ENCODE data around the gene DENND1A. TPM values are rescaled to one million over a fixed set of nuclear protein-coding genes. Genes with fewer than 3 reads are reported as not detected.

DENND1A gene
- total RNA-seq, 1 experiment from 2014 or later = 19.7 TPM

DNA sequence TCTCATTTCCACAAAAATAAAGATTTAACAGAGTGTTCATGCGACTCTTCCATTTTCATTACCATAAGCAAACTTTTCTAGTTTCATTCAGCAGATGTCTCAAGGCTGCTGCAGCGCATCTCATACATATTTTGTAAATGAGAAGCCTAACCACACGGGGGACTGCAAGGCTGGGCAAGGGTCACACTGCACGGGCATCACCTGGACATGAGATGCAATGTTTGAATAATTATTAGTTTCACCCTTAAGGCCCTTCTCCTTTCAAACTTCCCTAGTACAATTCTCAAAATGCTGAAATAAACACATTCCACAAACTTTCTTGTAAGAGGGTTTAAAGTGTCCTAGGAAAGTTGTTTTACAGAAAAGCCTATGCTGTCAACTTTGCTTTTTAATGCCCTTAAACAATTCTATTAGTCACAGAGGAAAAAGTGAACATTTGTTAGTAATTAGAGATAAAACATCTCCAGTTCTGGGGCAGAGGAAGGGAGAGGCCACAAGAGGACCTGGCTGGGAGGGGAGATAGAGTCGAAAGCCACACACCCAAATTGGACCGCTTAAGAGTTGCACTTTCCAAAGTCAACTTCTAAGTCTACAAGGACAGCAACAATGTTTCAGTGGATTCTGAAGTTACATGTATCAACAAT is 1.3 kb downstream of the DENND1A start:
- Histone ChIP-seq H3K36me3 (ENCODE audit: control insufficient read depth, insufficient read depth, low read length) (no peaks in the 10 kb centered on the region; the same call in 1 of the 2 replicates), H3K27me3 (ENCODE audit: control insufficient read depth, insufficient read depth, low read length) (no peaks in the 10 kb centered on the region), H3K27ac (ENCODE audit: low read length) (peak overlapping the region; percentile 66; the same call in 1 of the 2 replicates), H3K9me3 (ENCODE audit: control insufficient read depth, insufficient read depth, low read depth, low read length) (no peaks in the 10 kb centered on the region), H3K4me3 (ENCODE audit: low read depth in 2 of 2, low read length in 2 of 2) (peak overlapping the region; percentile 64), H3K4me1 (ENCODE audit: control insufficient read depth, insufficient read depth, low read length) (peaks cover 11% of the 10 kb centered on the region)
- ATAC-seq (no peak), DNase-seq (ENCODE audit: low read depth, low spot score) (no peak)
- CTCF ChIA-PET = no interaction called here
- in situ Hi-C loops (cut with HindIII; ENCODE audit: low pct_unique_long_range_greater_than_20kb, low sequenced_read_pairs) = no loop called here
- no TSS peak for BruUV-seq (replicated peaks)
- intact Hi-C loops (cut with micrococcal nuclease; ENCODE audit: unreplicated experiment) = no loop called here
- no peak for TF ChIP-seq POLR2AphosphoS5 (IDR thresholded peaks at IDR 0.05; ENCODE audit: low read depth, low read length)
- TF ChIP-seq, protein P1, sequence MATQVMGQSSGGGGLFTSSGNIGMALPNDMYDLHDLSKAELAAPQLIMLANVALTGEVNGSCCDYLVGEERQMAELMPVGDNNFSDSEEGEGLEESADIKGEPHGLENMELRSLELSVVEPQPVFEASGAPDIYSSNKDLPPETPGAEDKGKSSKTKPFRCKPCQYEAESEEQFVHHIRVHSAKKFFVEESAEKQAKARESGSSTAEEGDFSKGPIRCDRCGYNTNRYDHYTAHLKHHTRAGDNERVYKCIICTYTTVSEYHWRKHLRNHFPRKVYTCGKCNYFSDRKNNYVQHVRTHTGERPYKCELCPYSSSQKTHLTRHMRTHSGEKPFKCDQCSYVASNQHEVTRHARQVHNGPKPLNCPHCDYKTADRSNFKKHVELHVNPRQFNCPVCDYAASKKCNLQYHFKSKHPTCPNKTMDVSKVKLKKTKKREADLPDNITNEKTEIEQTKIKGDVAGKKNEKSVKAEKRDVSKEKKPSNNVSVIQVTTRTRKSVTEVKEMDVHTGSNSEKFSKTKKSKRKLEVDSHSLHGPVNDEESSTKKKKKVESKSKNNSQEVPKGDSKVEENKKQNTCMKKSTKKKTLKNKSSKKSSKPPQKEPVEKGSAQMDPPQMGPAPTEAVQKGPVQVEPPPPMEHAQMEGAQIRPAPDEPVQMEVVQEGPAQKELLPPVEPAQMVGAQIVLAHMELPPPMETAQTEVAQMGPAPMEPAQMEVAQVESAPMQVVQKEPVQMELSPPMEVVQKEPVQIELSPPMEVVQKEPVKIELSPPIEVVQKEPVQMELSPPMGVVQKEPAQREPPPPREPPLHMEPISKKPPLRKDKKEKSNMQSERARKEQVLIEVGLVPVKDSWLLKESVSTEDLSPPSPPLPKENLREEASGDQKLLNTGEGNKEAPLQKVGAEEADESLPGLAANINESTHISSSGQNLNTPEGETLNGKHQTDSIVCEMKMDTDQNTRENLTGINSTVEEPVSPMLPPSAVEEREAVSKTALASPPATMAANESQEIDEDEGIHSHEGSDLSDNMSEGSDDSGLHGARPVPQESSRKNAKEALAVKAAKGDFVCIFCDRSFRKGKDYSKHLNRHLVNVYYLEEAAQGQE (IDR thresholded peaks at IDR 0.05; ENCODE audit: insufficient read depth in 1 of 2, low read depth in 2 of 2, low read length in 1 of 2) = no peak
- TF ChIP-seq SIN3A (IDR thresholded peaks at IDR 0.05; ENCODE audit: borderline replicate concordance, insufficient read depth, low read depth, low read length) = no peak
- TF ChIP-seq, protein P2, sequence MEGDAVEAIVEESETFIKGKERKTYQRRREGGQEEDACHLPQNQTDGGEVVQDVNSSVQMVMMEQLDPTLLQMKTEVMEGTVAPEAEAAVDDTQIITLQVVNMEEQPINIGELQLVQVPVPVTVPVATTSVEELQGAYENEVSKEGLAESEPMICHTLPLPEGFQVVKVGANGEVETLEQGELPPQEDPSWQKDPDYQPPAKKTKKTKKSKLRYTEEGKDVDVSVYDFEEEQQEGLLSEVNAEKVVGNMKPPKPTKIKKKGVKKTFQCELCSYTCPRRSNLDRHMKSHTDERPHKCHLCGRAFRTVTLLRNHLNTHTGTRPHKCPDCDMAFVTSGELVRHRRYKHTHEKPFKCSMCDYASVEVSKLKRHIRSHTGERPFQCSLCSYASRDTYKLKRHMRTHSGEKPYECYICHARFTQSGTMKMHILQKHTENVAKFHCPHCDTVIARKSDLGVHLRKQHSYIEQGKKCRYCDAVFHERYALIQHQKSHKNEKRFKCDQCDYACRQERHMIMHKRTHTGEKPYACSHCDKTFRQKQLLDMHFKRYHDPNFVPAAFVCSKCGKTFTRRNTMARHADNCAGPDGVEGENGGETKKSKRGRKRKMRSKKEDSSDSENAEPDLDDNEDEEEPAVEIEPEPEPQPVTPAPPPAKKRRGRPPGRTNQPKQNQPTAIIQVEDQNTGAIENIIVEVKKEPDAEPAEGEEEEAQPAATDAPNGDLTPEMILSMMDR (IDR thresholded peaks at IDR 0.05) = no peak
- TF ChIP-seq TCF7L2 (IDR thresholded peaks at IDR 0.05; ENCODE audit: low read depth, low read length) = no peak
- POLR2A ChIA-PET = interaction anchor here (0.5 to 0.6 kb wide), 2 partner anchors 203 to 463 kb away, joined by 3 to 13 read pairs; no protein-coding TSS in a partner anchor

DNA sequence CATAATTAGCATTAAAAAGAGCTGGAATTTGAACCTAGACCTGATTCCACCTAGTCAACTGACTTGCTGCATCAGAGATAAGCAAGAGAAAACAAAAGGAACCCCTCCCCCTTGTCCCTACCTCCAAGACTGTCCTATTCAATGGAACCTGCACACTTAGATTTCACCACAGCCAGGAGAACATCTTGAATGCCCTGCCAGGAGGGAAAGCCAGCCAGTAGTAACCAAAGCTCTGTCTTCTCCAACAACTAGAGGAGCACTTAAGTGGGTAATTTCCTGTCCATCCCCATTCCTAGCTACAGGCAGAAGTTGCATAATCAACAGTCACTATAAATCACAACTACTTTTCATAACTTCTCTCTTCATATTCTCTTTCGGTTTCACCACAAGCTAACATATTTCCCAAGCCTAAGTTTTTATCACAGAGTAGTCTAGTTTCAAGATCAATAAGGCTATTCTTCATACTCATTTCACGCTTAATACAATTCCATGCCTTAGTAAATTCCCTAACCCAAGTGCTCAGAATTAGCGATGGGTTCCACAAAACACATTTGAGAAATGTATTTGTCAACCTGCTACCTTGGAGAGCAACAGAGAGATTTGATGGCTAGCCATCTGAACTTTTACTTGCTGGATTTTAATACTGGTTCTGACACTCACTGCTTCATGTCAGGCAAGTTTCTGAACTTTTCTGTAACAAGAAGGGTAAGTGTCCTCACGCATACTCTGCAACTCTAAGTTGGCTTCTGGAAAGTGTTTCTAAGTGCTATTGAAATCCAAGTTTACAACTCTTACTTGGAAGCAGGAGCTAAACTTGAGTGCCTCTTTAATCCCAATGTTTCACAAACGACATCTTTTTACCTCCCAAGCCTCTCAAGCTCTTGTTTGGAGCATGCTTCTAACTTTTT is 2.0 kb downstream of the DENND1A start:
- BruUV-seq (replicated peaks) = TSS peak; percentile 62
- Histone ChIP-seq H3K4me1 (ENCODE audit: control insufficient read depth, insufficient read depth, low read length) (peaks cover 8% of the 10 kb centered on the region), H3K4me3 (ENCODE audit: low read depth in 2 of 2, low read length in 2 of 2) (peak overlapping the region in 1 of 2 experiments; percentile 64; a peak in 1 of 4 replicates)

More for the DNA sequence above, 2.0 kb downstream of the DENND1A start:
- no peak overlapping the region for H3K27ac ChIP-seq (ENCODE audit: low read length)
- ChIA-PET CTCF (no interaction called here), POLR2A (interaction anchor here (0.5 to 0.6 kb wide), 2 partner anchors 204 to 463 kb away, joined by 3 to 13 read pairs; no protein-coding TSS in a partner anchor)
- ATAC-seq = no peak
- no peaks in the 10 kb centered on the region; the same call in 1 of the 2 replicates for H3K36me3 ChIP-seq (ENCODE audit: control insufficient read depth, insufficient read depth, low read length)
- TF ChIP-seq TCF7L2 (IDR thresholded peaks at IDR 0.05; ENCODE audit: low read depth, low read length) = no peak
- TF ChIP-seq, protein P1 (IDR thresholded peaks at IDR 0.05; ENCODE audit: insufficient read depth in 1 of 2, low read depth in 2 of 2, low read length in 1 of 2) = peak; percentile 51 to 78; a peak in 3 of 4 replicates
- TF ChIP-seq SIN3A (IDR thresholded peaks at IDR 0.05; ENCODE audit: borderline replicate concordance, insufficient read depth, low read depth, low read length) = no peak
- DNase-seq (ENCODE audit: low read depth, low spot score) = no peak
- in situ Hi-C loops (cut with HindIII; ENCODE audit: low pct_unique_long_range_greater_than_20kb, low sequenced_read_pairs) (no loop called here), intact Hi-C loops (cut with micrococcal nuclease; ENCODE audit: unreplicated experiment) (no loop called here)
- H3K9me3 ChIP-seq (ENCODE audit: control insufficient read depth, insufficient read depth, low read depth, low read length) = no peaks in the 10 kb centered on the region
- H3K27me3 ChIP-seq (ENCODE audit: control insufficient read depth, insufficient read depth, low read length) = no peaks in the 10 kb centered on the region
